HEK293 (cell line): ENCODE results near the gene KLHL8.

Source experiments
- CTCF ChIA-PET: fragments of 350-600 bp; formaldehyde crosslinking; extraction: SDS; loops from one replicate; lab custom pipeline; 2021; ENCODE audit warnings: antibody characterized with exemption; lab: Yijun Ruan, JAX
- POLR2A ChIA-PET: fragments of 300-600 bp; formaldehyde crosslinking; extraction: SDS; loops from one replicate; lab custom pipeline; 2020; ENCODE audit warnings: antibody characterized with exemption, inconsistent platforms; lab: Yijun Ruan, JAX
- H3K27ac ChIP-seq: fragments of 200-500 bp; sonication (Bioruptor generic); 2 replicates; pipeline ENCODE4 v1.5.1; 2014; ENCODE audit warnings: low read depth, low read length, control low read depth, inconsistent platforms; ENCODE audit errors: extremely low read depth
- H3K36me3 ChIP-seq, 2 experiments: fragments of 200-500 bp in 1 of 2; sonication (Bioruptor generic) in 1 of 2; 1 replicate in 1 of 2; 2 replicates in 1 of 2; pipeline ENCODE4 v1.5.1; 2014 to 2017; ENCODE audit warnings: inconsistent platforms in 2 of 2, low read length in 2 of 2; ENCODE audit not compliant: control insufficient read depth in 2 of 2, insufficient read depth in 1 of 2
- H3K4me1 ChIP-seq: fragments of 200-500 bp; sonication (Bioruptor generic); 2 replicates; pipeline ENCODE4 v1.5.1; 2014; ENCODE audit warnings: mild to moderate bottlenecking, low read length, inconsistent platforms; ENCODE audit not compliant: control insufficient read depth, insufficient read depth
- H3K4me3 ChIP-seq: 2 replicates; pipeline ENCODE4 v1.5.1; 2011; ENCODE audit warnings: low read depth, mild to moderate bottlenecking, control low read depth, low read length, moderate library complexity
- H3K9me3 ChIP-seq: fragments of 200-500 bp; sonication (Bioruptor generic); 2 replicates; pipeline ENCODE4 v1.5.1; 2014; ENCODE audit warnings: low read depth, low read length, inconsistent platforms; ENCODE audit not compliant: control insufficient read depth, insufficient read depth
- HIC1 ChIP-seq: fragments of 450-650 bp; formaldehyde crosslinking; IDR thresholded peaks from 2 replicates; pipeline ENCODE4 v1.5.1; 2016; ENCODE audit warnings: missing biosample characterization, missing genetic modification characterization
- HOXD13 ChIP-seq: sonication (generic); formaldehyde crosslinking; IDR thresholded peaks from 2 replicates; pipeline ENCODE4 v1.8.0; 2022; ENCODE audit warnings: missing genetic modification reagents, borderline replicate concordance
- KLF17 ChIP-seq: fragments of 450-650 bp; formaldehyde crosslinking; IDR thresholded peaks from 2 replicates; pipeline ENCODE4 v1.5.1; 2016; ENCODE audit warnings: missing biosample characterization, missing genetic modification characterization
- OVOL3 ChIP-seq: fragments of 450-650 bp; formaldehyde crosslinking; IDR thresholded peaks from 2 replicates; pipeline ENCODE4 v1.5.1; 2016; ENCODE audit warnings: missing biosample characterization, missing genetic modification characterization
- PBX3 ChIP-seq: sonication (generic); formaldehyde crosslinking; IDR thresholded peaks from 2 replicates; pipeline ENCODE4 v1.8.1; 2022; ENCODE audit warnings: mild to moderate bottlenecking, moderate library complexity, missing genetic modification reagents
- SP3 ChIP-seq: fragments of 450-650 bp; formaldehyde crosslinking; IDR thresholded peaks from 2 replicates; pipeline ENCODE4 v1.5.1; 2016; ENCODE audit warnings: missing biosample characterization, missing genetic modification characterization
- TSHZ1 ChIP-seq: fragments of 450-650 bp; formaldehyde crosslinking; IDR thresholded peaks from 2 replicates; pipeline ENCODE4 v1.5.1; 2016; ENCODE audit warnings: missing biosample characterization, missing genetic modification characterization, borderline replicate concordance
- ZBTB10 ChIP-seq: fragments of 450-650 bp; formaldehyde crosslinking; IDR thresholded peaks from 2 replicates; pipeline ENCODE4 v1.5.1; 2016; ENCODE audit warnings: missing biosample characterization, missing genetic modification characterization
- ZBTB11 ChIP-seq: fragments of 450-650 bp; formaldehyde crosslinking; conservative IDR thresholded peaks from 2 replicates; pipeline ENCODE4 v1.5.1; 2016; ENCODE audit warnings: low read depth, missing biosample characterization, missing genetic modification characterization
- ZBTB20 ChIP-seq: fragments of 450-650 bp; formaldehyde crosslinking; IDR thresholded peaks from 2 replicates; pipeline ENCODE4 v1.5.1; 2016; ENCODE audit warnings: missing biosample characterization, missing genetic modification characterization
- ZEB2 ChIP-seq: fragments of 450-650 bp; formaldehyde crosslinking; IDR thresholded peaks from 2 replicates; pipeline ENCODE4 v1.5.1; 2016; ENCODE audit warnings: missing biosample characterization, missing genetic modification characterization
- ZFP41 ChIP-seq: fragments of 450-650 bp; formaldehyde crosslinking; IDR thresholded peaks from 2 replicates; pipeline ENCODE4 v1.5.1; 2016; ENCODE audit warnings: missing biosample characterization, missing genetic modification characterization, borderline replicate concordance
- ZNF2 ChIP-seq: fragments of 450-650 bp; formaldehyde crosslinking; IDR thresholded peaks from 2 replicates; pipeline ENCODE4 v1.5.1; 2016; ENCODE audit warnings: missing biosample characterization, missing genetic modification characterization
- ZNF266 ChIP-seq: fragments of 450-650 bp; formaldehyde crosslinking; IDR thresholded peaks from 2 replicates; pipeline ENCODE4 v1.5.1; 2016; ENCODE audit warnings: missing biosample characterization, missing genetic modification characterization, low read depth
- ZNF335 ChIP-seq: fragments of 450-650 bp; formaldehyde crosslinking; conservative IDR thresholded peaks from 2 replicates; pipeline ENCODE4 v1.5.1; 2016; ENCODE audit warnings: missing biosample characterization, missing genetic modification characterization
- ZNF341 ChIP-seq: fragments of 450-650 bp; formaldehyde crosslinking; IDR thresholded peaks from 2 replicates; pipeline ENCODE4; 2016; ENCODE audit warnings: low read depth, missing biosample characterization, missing genetic modification characterization
- ZNF501 ChIP-seq: fragments of 450-650 bp; formaldehyde crosslinking; IDR thresholded peaks from 2 replicates; pipeline ENCODE4 v1.5.1; 2016; ENCODE audit warnings: missing biosample characterization, missing genetic modification characterization
- ZNF561 ChIP-seq: fragments of 450-650 bp; IDR thresholded peaks from 2 replicates; pipeline ENCODE4 v1.5.1; 2018; ENCODE audit warnings: missing biosample characterization, missing genetic modification characterization, borderline replicate concordance
- ZNF610 ChIP-seq: fragments of 450-650 bp; formaldehyde crosslinking; IDR thresholded peaks from 2 replicates; pipeline ENCODE4 v1.5.1; 2016; ENCODE audit warnings: missing biosample characterization, missing genetic modification characterization, borderline replicate concordance
- ZNF629 ChIP-seq: fragments of 450-650 bp; formaldehyde crosslinking; IDR thresholded peaks from 2 replicates; pipeline ENCODE4 v1.5.1; 2017; ENCODE audit warnings: missing biosample characterization, missing genetic modification characterization
- ZSCAN30 ChIP-seq: fragments of 450-650 bp; IDR thresholded peaks from 2 replicates; pipeline ENCODE4 v1.5.1; 2018; ENCODE audit warnings: missing biosample characterization, mild to moderate bottlenecking, missing genetic modification characterization, moderate library complexity

The KLHL8 gene

GRCh38 chr4:87220094-87220822, at the start of gene KLHL8:
KLHL8 (minus strand) TSS chr4:87220618; CDS start chr4:87195539, 25,079 bp downstream.
- H3K9me3 ChIP-seq = no peaks in the 10 kb centered on the region
- ChIA-PET CTCF (interaction anchor here (0.6 to 1.3 kb wide), 6 partner anchors 10 to 573 kb away, joined by 3 to 6 read pairs (median 3); no protein-coding TSS in a partner anchor), POLR2A (interaction anchor here (0.6 to 0.7 kb wide), 2 partner anchors 9 to 209 kb away, joined by 4 read pairs; no protein-coding TSS in a partner anchor)
- H3K4me3 ChIP-seq = peak within 1 kb of the TSS; percentile 94
- H3K27ac ChIP-seq = peak within 1 kb of the TSS; percentile 75
- peaks cover 2% of the 10 kb centered on the region for H3K4me1 ChIP-seq
- no peaks in the 10 kb centered on the region for H3K36me3 ChIP-seq
- TF ChIP-seq ZNF341 (0 out of 2 replicates have a peak, but pooled peaks have one; percentile 18), OVOL3 (tag by site-specific recombination) (peak; percentile 18; the same call in 1 of the 2 replicates), ZNF561 (tag by site-specific recombination) (no peak), KLF17 (tag by site-specific recombination) (0 out of 2 replicates have a peak, but pooled peaks have one; percentile 57), ZBTB20 (tag by site-specific recombination) (peak; percentile 93), ZNF629 (tag by site-specific recombination) (0 out of 2 replicates have a peak, but pooled peaks have one; percentile 14), ZEB2 (peak; percentile 56; the same call in 1 of the 2 replicates), ZBTB10 (tag by site-specific recombination) (peak; percentile 63), ZBTB11 (tag by site-specific recombination) (0 out of 2 replicates have a peak, but pooled peaks have one; percentile 34), PBX3 (CRISPR knock-in tag) (no peak), ZNF266 (tag by site-specific recombination) (no peak), HOXD13 (CRISPR knock-in tag) (no peak), ZNF610 (peak; percentile 37; the same call in 1 of the 2 replicates), TSHZ1 (tag by site-specific recombination) (no peak), HIC1 (tag by site-specific recombination) (peak; percentile 82), SP3 (tag by site-specific recombination) (peak; percentile 80), ZNF501 (tag by site-specific recombination) (peak; percentile 68; the same call in 1 of the 2 replicates), ZFP41 (tag by site-specific recombination) (no peak), ZNF335 (tag by site-specific recombination) (peak; percentile 58), ZNF2 (tag by site-specific recombination) (0 out of 2 replicates have a peak, but pooled peaks have one; percentile 19), ZSCAN30 (tag by site-specific recombination) (no peak)
